GM19463 (cell line): ENCODE results near the gene PHACTR3.
"Not testable (repeated sequence)": the region's sequence is repeated elsewhere in the genome, so short reads cannot be mapped to it uniquely, and the experiment has no call there.

Experiments used
- ATAC-seq: cut with Tn5 transposase; IDR thresholded peaks from one replicate; pipeline ENCODE4 v1.9.1; 2021; ENCODE audit warnings: mild to moderate bottlenecking, moderate library complexity; ENCODE audit not compliant: unreplicated experiment

PHACTR3 gene

DNA sequence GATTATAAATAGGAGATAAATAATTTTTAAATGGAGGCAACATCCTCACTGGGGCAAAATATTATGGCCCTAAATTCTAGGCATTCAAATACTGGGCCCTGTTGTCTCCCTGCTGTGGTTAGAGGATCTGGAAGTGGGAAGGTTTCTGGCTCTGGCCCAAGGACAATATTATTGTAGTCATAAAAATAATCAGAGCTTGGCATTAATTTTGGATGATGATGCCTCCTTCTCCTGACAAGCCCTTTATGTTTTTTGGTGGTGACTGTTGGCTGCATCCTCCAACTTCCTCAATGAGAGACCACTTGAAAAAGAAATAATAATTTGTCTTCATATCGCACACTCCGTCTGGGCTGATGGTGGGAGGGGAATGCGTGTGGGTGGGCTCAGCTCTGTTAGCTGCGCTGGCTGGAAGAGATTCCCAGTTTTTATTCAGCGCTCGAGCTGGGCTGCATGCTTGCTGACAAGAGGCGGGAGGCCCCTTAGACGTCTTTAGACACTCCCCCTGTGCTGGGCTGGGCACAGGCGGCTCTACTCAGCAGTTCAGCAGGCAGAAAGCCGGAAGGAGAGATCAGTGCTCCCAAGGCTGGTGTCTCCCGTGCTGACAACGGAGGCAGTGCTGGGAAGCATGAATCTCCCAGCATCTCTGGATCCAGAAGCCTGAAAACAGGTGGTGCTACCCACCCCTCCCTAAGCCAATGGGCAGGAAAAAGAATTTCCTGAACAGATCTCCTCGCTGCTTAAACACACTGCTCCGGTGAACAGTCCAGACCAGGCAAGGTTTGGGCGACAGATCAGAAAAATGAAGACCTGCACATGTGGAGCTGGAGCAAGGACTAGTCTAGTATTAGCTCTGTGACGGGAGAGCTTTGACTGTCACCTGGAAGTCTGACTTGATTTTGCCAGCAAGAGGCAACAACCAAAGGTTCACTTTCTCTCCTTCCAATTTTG lies 231.4 kb downstream of the PHACTR3 start:
- no peak for ATAC-seq

DNA sequence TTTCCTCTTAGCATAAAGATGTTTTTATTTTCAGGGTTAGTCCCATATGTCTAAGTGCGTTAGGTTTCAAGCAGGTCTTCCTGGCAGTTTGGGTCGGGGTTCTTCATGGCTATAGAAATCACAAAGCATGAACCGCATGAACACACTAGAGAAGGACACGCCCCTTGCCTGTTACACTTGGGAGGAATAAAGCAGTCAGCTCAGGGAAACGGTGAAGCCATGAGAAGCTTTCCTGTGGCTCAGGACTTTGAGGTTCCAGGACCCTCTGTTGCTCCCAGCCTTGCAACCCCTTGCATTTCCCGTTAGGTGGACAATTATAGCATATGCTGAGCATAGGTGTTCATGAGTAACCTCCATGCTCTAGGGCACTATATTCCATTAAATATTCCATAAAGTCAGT lies 232.4 kb downstream of the PHACTR3 start:
- no peak for ATAC-seq

DNA sequence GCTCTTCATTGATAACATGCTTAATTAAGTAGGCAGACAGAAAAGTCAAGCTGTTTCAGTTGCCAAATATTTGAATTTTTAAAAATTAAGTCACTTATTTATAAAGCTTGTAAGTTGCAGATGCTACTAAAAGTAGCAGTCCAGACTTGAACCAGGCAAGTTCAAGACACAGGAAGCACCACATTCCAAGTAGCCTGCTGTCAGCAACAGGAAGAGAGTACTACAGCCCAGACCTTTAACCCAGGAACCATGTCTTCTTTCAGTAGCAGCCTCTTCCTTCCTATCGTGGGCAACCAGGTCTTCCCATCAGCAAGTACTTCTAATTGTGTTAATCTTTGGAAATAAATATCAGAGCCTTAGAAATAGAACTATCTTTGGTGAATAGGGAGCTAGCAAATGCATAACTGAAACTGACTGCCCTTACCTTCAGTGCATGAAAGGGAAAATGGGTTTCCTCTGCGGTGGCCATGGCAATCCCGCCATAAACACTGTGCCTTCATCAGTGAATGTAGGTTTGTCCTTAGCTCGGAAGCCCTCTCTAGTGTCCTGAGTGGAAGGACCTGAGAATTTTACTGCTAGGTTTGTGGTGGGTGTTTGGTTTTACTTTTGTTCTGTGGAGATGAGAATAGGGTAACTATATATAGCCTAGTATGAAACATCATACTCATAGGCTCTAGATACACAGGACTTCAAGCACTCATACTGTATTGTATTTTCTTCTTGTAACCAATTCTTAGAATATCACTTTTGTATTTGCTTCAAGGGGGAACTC lies 233.5 kb downstream of the PHACTR3 start:
- no peak for ATAC-seq

DNA sequence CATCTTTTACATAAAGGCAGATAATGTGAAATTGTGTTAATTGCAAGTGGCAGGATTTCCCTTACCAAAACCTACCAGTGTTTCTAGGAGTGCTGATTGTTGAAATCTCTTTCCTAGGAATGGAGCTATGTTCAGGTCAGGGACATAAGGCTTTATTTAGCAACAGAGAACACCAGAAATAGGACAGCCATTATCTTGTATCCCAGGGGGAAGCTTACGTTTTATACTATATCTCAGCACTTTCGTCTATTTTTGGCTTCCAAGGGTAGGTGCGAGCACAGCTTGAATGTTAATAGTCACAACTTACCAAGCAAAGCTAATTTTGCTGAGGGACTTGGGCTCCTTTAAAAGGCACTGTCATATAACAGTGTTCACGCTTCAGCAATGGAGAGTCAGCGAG lies 235.1 kb downstream of the PHACTR3 start:
- no peak for ATAC-seq

DNA sequence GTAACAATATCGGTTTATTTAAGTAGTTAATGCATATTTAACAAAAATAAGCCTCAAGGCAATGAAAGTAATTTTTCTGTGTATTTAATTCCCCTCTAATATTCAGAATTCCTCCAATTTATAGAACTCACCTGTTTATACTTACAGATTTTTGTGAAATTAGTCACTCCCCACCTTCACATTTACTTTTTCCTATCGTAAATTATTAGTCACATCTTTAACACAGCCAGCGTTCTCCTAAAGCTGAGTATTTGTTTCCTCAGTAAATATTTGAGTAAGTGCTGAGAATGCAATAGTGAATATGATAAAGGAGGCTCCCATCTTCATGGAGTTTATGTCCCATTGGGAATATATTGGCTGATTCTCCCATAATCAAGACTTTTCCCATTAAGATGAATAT lies 241.1 kb downstream of the PHACTR3 start:
- ATAC-seq, result no peak

DNA sequence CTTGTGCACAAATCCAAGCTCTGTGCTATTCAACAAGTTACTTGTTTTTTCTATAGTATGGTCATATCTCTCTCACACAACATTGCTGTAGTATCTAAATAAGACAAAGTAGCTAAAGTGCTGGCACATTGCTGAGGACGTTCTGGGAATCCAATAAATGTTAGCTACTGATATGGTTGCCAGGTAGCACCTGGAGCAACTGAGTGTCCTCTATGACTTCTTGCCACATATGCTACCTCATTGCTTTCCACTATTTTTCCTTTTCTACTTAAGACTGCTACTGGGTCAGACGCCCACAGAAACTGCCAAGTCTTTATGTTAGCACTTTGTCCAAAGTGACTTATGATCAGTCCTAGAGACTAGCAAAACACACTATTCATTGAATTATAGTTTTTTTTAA lies 243.8 kb downstream of the PHACTR3 start:
- ATAC-seq, result no peak

DNA sequence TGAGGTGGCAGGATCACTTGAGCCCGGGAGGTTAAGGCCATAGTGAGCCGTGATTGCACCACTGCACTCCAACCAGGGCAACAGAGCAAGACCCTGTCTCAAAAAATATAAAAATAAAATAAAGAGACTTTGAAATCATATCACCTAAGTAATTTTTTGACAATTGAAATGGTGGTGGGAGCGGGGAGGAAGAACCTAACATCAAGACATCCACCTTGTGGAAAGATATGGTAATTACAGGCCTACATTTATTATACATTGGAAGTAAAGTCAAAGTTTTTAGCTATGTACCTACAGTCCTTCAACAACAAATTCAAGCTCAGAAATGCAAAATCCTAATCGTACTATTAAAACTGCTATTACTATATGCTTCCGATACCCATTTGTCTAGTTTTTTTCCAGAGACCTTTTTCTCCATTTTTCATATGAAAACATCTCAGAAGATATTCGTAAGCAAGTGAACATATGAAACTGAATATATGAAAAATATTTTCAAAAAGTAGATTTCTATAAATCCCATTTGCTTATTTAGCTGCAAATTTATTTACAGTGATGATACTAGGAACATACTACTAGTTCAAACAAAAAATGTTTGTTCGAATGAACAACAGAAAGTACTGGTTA lies 245.8 kb downstream of the PHACTR3 start:
- ATAC-seq, result no peak

DNA sequence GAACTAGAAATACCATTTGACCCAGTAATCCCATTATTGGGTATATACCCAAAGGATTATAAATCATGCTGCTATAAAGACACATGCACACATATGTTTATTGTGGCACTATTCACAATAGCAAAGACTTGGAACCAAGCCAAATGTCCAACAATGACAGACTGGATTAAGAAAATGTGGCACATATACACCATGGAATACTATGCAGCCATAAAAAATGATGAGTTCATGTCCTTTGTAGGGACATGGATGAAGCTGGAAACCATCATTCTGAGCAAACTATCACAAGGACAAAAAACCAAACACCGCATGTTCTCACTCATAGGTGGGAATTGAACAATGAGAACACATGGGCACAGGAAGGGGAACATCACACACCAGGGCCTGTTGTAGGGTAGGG lies 252.2 kb downstream of the PHACTR3 start:
- not testable (repeated sequence) for ATAC-seq

DNA sequence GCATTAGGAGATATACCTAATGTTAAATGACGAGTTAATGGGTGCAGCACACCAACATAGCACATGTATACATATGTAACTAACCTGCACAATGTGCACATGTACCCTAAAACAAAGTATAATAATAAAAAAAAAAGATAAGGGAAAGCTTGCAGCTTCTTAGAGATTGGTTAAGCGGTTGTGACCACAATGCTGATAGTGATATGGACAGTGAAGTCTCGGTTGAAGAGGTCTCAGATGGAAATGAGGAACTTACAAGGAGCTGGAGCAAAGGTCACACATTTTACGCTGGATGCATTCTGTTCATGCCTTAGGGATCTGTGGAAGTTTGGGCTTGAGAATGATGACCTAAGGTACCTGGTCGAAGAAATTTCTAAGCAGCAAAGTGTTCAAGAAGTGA lies 252.6 kb downstream of the PHACTR3 start:
- ATAC-seq, result not testable (repeated sequence)

DNA sequence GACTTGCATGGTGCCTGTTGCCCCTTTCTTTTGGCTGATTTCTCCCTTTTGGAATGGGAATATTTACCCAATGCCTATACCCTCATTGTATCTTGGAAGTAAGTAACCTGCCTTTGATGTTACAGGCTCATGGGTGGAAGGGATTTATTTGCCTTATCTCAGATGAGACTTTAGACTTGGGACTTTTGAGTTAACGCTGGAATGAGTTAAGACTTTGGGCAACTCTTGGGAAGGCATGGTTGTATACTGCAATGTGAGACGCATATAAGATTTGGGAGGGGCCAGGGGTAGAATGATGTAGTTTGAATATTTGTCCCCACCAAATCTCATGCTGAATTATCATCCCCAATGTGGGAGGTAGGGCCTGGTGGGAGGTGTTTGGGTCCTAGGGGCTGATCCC lies 253.6 kb downstream of the PHACTR3 start:
- no peak for ATAC-seq

DNA sequence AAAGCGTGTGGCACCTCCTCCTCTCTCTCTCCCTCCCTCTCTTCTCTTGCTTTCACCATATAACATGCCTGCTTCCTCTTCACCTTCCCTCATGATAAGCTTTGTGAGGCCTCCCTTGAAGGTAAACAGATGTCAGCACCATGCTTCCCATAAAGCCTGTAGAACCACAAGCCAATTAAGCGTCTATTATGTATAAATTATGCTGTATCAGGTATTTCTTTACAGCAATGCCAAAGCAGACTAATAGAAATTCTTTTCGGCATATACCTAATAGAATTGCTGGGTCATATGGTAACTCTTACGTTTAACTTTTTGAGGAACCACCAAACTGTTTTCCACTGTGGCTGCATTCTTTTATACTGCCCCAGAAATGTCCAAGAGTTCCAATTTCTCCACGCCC lies 254.1 kb downstream of the PHACTR3 start:
- no peak for ATAC-seq

DNA sequence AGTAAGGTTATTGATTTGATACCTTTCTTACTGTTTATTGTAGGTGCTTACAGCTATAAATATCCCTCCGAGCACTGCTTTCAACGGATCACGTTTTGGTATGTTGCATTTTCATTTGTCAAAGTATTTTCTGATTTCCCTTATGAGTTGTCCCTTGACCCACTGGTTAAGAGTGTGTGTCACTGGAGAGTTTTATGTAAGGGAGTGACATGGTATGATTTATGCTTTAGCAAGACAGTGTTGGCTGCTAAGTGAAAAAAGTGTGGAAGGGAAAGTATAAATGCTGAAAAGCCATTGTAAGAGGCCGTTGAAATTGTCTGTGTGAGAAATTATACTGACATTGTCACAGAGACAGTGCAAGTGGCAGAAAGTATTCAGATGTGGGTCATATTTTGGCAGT lies 257.1 kb downstream of the PHACTR3 start:
- no peak for ATAC-seq

DNA sequence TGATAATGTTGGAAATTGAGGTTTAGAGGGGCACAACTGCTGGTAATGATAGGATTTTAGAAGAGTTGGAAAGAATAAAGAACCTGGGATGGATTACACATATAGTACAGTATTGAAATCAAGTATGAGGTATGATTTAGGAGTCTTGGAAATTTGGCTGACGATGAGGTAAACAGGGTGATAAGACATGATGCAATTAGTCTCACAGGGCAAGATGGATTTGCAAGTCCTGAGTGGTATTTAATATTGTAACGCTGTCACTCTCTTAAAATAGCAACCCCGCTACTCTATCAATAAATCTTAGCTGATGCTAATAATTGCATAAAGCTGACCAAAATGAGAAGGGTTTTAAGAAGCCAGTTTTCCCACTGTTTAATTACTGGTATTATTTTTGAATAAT lies 258.7 kb downstream of the PHACTR3 start:
- no peak for ATAC-seq

DNA sequence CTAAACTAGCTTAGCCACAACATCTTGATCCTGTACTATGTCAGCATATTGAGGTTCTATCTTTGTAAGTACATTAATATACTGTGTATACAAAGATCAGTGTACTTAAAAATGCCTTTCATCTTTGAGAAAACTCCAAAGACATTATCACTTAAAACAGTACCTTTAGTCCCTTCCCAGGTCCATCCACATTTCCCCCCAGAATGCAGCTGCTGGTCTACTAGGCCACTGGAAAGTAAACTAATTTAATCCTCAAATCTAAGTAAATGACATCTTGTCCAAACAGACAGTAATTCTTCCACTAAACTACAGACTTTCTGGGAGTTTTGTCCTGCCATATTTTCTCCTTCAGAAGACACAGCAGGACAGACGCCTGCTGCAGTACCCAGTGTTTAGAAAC lies 260.4 kb downstream of the PHACTR3 start:
- no peak for ATAC-seq

DNA sequence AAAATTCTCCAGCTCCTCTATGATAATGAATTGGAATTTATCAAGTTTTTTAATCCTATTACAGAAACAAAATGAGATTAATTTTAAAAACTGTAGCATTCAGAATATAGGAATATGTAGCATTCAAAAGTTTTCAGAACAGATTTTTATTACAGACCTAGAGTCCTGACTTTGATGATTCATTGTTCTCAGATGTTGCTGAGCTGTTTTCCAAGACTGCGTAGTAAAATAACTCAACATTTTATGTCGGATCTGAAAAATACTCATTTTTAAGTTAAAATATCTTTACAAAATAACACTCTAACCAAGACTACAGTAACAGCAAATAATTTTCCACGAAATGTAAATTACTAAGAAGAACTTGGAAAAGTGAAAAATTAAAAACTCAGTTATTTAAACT lies 262.0 kb downstream of the PHACTR3 start:
- ATAC-seq, result no peak

DNA sequence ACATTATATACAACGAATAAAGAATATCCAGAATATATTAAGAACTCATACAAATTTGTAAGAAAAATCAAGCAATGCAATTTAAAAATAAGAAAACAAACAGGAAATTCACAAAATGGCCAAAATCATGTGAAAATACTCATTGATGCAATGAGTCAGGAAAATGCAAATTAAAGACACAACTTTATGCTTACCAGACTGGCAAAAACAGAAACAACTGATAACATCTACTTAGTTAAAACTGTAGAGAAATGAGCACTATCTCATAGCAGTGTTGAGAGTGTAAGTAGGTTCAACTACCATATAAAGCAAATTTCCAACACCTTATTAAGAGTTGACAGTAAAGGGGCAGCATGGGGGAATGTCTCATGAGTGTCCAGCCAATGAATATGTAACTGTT lies 266.8 kb downstream of the PHACTR3 start:
- ATAC-seq, result no peak

DNA sequence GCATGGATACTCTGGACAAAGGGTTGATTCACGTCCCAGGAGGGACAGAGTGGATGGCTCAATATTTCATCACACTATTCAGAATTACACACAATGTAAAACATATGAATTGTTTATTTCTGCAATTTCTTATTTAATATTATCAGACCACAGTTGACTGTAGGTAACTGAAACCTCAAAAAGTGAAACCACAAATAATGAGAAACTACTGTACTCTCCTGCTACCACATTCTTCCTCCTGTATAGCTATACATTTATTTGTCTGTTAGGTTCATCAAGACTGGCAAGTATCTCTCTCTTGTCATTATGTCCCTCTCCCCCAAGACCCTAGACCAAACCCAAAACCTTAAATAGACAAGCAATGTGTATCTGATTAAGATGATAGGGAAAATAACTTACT lies 269.1 kb downstream of the PHACTR3 start:
- ATAC-seq, result no peak

DNA sequence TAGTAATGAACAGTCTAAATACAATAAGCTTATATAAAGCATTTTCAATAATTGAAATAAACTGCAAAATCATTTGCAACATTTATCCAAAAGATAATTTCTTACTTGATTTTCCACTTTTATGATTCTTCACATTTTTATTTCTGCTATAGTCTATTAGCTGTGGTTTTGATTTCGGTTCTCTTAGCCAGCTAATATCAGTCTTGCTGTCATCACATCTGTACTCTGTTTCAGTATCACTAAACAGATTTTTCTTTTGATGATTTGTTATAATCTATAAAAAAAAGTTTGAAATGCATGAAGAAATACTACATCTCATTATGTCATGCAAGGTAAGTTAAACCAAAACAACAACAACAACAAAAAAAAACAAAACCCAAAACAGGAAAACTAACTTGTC lies 275.9 kb downstream of the PHACTR3 start:
- no peak for ATAC-seq

DNA sequence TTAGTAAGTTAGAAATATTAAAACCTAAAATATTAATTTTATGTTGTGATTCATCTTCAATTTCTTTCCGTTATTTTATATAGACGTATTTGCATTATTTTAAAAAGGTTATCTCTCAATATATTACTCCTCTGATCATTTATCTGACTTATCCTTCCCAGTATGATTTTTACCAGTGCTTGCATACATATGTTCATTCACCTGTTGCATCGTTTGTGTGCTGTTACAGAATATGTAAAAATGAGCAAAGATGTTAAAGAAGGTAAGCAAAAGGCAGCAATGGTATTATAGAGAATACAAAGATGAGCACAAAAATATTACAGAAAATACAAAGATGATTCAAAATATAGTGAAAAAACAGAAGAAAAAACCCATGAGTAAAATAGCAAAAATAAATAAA lies 280.2 kb downstream of the PHACTR3 start:
- no peak for ATAC-seq

DNA sequence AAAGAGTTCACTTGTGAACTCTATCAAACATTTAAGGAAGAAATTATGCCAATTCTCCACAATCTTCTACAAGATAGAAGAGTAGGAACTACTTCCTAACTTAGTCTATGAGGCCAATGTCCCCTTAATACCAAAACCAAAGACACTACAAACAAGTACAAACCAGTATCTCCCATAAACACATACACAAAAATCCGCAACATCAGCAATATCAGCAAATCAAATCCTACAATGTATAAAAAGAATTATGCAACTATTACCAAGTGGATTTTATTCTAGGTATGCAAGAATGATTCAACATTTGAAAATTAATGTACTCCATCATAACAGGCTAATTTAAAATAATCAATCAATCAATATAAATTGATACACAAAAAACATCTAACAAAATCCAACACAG lies 283.7 kb downstream of the PHACTR3 start:
- no peak for ATAC-seq

DNA sequence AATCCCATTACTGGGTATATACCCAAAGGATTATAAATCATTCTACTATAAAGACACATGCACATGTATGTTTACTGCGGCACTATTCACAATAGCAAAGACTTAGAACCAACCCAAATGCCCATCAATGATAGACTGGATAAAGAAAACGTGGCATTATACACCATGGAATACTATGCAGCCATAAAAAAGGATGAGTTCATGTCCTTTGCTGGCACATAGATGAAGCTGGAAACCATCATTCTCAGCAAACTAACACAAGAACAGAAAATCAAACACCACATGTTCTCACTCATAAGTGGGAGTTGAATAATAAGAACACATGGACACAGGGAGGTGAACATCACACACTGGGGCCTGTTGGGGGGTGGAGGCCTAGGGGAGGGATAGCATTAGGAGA lies 285.7 kb downstream of the PHACTR3 start:
- ATAC-seq, result not testable (repeated sequence)

DNA sequence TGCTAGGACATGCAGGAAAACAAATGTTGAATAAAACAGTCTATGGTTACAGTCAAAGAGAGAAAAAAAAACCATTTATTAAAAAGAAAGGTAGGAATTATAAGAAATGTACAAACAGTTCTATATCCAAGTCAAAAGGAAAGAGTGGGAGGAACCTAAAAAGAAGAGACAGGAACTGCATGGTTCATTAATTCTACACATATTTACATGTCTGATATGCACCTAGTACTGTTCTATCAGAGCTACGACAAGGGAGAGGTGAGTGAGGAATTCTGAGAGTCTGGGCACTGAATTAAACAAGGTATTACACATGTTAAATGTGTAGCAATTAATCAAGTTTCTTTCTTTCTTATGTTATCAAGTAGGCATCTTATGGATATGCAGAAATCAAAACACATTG lies 287.2 kb downstream of the PHACTR3 start:
- no peak for ATAC-seq
